ENCODE data around the gene RASD2.

The RASD2 gene

GRCh38 chr22:35590634-35591295, 50.1 kb downstream of the RASD2 start:
- H3K4me3 Mint-ChIP-seq = no peak overlapping the region
- H3K36me3 Mint-ChIP-seq (ENCODE audit: low read depth) = no peaks in the 10 kb centered on the region
- H3K27ac Mint-ChIP-seq = no peak overlapping the region
- H3K9me3 Mint-ChIP-seq = no peaks in the 10 kb centered on the region
- H3K27me3 Mint-ChIP-seq = no peaks in the 10 kb centered on the region
- H3K4me1 Mint-ChIP-seq (ENCODE audit: low read depth) = no peaks in the 10 kb centered on the region

DNA sequence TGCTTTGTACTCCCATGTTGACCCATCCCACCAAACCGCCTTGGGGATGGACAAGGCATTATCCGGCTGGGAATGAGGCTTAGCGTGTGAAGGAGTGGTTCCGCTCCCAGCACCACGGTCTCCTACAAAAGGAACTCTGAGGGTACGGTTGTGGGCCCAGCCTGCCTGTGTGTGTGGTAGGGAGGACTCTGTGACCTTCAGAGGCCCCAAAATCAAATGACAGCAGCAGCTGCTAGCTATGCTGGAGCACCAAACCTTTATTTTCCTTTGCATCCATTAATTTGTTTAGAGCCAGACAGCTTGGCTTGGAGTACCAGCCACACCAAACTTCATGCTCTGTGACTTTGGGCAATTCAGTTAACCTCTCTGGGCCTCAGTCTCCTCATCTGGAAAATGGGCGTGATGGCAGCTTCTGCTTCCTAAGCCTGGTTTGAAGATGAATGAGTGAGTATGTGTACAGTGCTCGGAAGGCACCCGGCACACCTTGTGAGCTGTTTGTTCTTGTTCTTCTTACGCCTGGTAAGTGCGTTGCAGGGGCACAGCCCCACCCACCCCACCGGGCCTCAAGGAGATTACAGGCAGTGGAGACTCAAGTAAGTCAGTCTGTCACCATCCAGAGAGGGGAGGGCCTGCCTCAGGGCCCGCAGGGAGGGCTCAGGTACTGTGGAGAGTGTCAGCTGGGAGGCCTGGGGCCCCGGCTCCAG, 51.2 kb downstream of the RASD2 start:
- Mint-ChIP-seq H3K4me3 (no peak overlapping the region), H3K9me3 (no peaks in the 10 kb centered on the region), H3K27me3 (no peaks in the 10 kb centered on the region), H3K27ac (no peak overlapping the region), H3K4me1 (ENCODE audit: low read depth) (no peaks in the 10 kb centered on the region), H3K36me3 (ENCODE audit: low read depth) (no peaks in the 10 kb centered on the region)

DNA sequence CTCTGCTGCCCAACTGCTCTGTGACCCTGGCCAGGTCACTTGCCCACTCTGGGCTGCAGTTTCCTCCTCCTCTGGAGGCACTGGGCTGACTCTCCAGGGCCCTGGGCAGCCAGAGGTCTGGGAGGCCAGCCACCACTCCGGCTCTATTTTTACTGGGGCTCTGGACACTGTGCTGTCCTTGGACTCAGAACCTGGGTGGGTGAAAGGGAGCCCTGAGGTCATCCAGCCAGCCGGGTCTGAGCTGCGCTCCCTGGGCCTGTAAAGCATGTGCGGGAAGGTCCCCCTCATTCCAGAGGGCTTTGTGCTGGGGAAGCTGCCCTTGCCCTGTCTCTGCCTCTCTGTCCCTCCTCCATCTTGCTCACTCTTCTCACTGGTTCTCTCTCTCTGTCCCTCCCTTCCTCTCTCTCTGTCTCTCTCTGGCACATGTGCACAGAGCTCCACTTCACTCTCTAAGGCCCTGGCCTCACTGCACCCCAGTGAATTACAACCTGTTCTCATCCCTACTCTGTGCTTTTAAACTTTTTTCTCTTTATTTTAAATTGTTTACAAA, 51.9 kb downstream of the RASD2 start:
- H3K4me3 Mint-ChIP-seq = no peak overlapping the region

GRCh38 chr22:35593071-35593890, 52.6 kb downstream of the RASD2 start:
- Mint-ChIP-seq H3K4me3 (no peak overlapping the region), H3K27ac (no peak overlapping the region), H3K27me3 (no peaks in the 10 kb centered on the region), H3K9me3 (no peaks in the 10 kb centered on the region), H3K36me3 (ENCODE audit: low read depth) (no peaks in the 10 kb centered on the region), H3K4me1 (ENCODE audit: low read depth) (no peaks in the 10 kb centered on the region)

More for the DNA sequence above, 51.9 kb downstream of the RASD2 start:
- Mint-ChIP-seq H3K27me3 (no peaks in the 10 kb centered on the region), H3K9me3 (no peaks in the 10 kb centered on the region), H3K36me3 (ENCODE audit: low read depth) (no peaks in the 10 kb centered on the region), H3K4me1 (ENCODE audit: low read depth) (no peaks in the 10 kb centered on the region), H3K27ac (no peak overlapping the region)

DNA sequence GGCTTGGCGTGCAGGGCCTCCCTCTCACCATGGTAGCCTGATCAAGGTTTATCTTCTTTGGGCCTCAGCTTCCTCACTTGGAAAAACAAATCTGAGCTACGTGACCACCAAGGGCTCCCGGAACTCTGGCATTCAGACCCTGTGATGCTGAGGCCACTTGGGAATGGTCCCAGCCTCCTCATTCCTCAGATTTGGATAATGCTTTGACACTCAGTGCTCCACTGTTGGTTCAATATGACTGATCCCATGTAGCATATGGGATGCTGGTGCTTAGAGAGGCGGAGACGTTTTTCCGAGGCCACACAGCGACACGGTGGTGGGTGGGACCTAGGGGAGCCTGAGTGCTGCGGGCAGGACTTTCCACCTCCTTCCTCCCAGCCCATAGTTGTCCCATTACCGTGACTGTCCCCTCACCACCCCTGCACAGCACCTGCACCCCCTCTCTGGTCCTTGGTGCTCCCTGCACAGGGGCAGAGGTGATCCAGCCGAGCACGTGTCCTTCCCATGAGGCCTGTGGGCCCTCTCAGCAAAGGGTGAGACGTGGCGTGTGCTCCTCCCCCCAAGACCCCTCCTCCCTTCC, 53.4 kb downstream of the RASD2 start:
- Mint-ChIP-seq H3K27me3 (no peaks in the 10 kb centered on the region), H3K9me3 (no peaks in the 10 kb centered on the region), H3K27ac (no peak overlapping the region), H3K36me3 (ENCODE audit: low read depth) (no peaks in the 10 kb centered on the region), H3K4me1 (ENCODE audit: low read depth) (no peaks in the 10 kb centered on the region), H3K4me3 (no peak overlapping the region)

DNA sequence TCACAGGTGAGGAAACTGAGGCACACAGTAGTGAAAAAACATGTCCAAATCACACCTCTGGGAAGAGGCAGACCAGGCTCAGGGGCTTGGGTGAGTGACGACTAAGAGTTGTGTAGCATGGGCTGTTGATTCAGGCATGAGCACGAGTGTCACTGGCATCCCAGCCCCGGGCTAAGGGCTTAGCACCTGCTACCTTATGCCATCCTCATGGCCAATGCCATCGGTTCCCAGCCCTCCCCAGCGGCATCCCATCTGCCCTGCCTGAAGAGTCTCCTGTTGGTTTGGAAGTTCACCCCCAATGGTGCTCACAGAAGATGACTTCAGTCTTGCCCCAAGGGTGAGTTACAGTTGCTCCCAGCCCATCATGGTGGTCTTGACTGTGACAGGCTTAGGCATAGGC, 54.1 kb downstream of the RASD2 start:
- Mint-ChIP-seq H3K9me3 (no peaks in the 10 kb centered on the region), H3K4me3 (no peak overlapping the region), H3K36me3 (ENCODE audit: low read depth) (no peaks in the 10 kb centered on the region), H3K27me3 (no peaks in the 10 kb centered on the region), H3K27ac (no peak overlapping the region), H3K4me1 (ENCODE audit: low read depth) (no peaks in the 10 kb centered on the region)

- Mint-ChIP-seq H3K36me3 (ENCODE audit: low read depth) (no peaks in the 10 kb centered on the region), H3K4me1 (ENCODE audit: low read depth) (no peaks in the 10 kb centered on the region), H3K4me3 (no peak overlapping the region), H3K9me3 (no peaks in the 10 kb centered on the region), H3K27ac (no peak overlapping the region), H3K27me3 (no peaks in the 10 kb centered on the region)
These were observed 56.2 kb downstream of the RASD2 start for GRCh38 chr22:35596821-35597220.

DNA sequence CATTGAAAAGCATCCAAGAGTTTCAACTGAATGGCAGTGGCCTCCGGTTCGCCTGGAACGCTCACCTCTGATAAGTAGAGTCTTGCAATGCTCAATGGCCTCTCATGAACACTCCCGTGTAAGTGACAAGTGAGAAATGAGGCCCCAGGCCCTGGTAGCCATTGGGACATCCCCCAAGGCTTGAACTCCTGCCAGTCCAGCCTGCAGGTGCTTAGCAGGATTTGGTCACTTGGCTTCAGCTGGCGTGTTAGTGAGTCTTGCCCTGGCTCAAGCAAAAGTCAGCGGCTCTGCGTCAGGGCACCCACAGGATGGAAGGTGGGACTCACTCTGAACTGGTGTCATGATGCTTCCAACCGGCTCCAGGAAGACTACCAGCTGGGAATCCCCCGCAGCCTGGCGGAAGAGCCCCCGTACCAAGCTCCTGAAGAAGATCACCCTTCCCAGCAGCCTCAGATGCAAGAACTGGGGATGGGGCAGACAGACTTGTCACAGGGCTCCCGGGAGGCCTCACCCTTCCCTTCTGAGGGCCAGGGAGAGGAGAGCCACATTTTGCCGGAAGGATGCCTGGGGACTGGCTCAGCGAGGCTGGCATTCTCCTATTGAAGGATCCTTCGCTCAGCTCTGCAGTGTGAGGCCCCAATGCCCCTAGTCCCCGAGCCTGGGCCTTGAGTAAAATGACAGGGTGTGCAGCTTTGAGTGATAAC, 57.2 kb downstream of the RASD2 start:
- Mint-ChIP-seq H3K36me3 (ENCODE audit: low read depth) (no peaks in the 10 kb centered on the region), H3K4me1 (ENCODE audit: low read depth) (no peaks in the 10 kb centered on the region), H3K9me3 (no peaks in the 10 kb centered on the region), H3K27ac (no peak overlapping the region), H3K4me3 (no peak overlapping the region), H3K27me3 (no peaks in the 10 kb centered on the region)

DNA sequence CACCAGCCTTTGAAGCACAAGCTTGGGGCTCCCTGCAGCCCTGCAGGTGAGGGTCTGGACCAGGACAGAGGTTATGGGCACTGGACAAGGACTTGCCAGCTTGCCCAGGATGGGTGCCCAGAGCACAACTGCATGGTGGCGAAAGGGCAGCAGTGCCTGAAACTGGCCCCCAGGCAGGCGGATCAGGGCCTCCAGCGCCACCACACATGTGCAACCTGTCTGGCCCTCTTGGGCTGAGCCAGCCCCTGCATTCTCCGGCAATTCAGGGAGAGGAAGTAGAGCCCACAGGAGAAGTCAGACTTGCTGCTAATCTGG, 57.7 kb downstream of the RASD2 start:
- Mint-ChIP-seq H3K27me3 (no peaks in the 10 kb centered on the region), H3K9me3 (no peaks in the 10 kb centered on the region), H3K4me1 (ENCODE audit: low read depth) (no peaks in the 10 kb centered on the region), H3K36me3 (ENCODE audit: low read depth) (no peaks in the 10 kb centered on the region), H3K4me3 (no peak overlapping the region), H3K27ac (no peak overlapping the region)

- no peaks in the 10 kb centered on the region for H3K9me3 Mint-ChIP-seq
- no peaks in the 10 kb centered on the region for H3K27me3 Mint-ChIP-seq
- H3K4me3 Mint-ChIP-seq = no peak overlapping the region
- H3K4me1 Mint-ChIP-seq (ENCODE audit: low read depth) = peaks cover 3% of the 10 kb centered on the region
- H3K27ac Mint-ChIP-seq = no peak overlapping the region
- no peaks in the 10 kb centered on the region for H3K36me3 Mint-ChIP-seq (ENCODE audit: low read depth)
These were observed 58.7 kb downstream of the RASD2 start for GRCh38 chr22:35599364-35599763.

GRCh38 chr22:35600476-35600875, 59.8 kb downstream of the RASD2 start:
- H3K36me3 Mint-ChIP-seq (ENCODE audit: low read depth) = no peaks in the 10 kb centered on the region
- no peak overlapping the region for H3K27ac Mint-ChIP-seq
- peaks cover 14% of the 10 kb centered on the region for H3K4me1 Mint-ChIP-seq (ENCODE audit: low read depth)
- no peak overlapping the region for H3K4me3 Mint-ChIP-seq
- H3K9me3 Mint-ChIP-seq = no peaks in the 10 kb centered on the region
- no peaks in the 10 kb centered on the region for H3K27me3 Mint-ChIP-seq

DNA sequence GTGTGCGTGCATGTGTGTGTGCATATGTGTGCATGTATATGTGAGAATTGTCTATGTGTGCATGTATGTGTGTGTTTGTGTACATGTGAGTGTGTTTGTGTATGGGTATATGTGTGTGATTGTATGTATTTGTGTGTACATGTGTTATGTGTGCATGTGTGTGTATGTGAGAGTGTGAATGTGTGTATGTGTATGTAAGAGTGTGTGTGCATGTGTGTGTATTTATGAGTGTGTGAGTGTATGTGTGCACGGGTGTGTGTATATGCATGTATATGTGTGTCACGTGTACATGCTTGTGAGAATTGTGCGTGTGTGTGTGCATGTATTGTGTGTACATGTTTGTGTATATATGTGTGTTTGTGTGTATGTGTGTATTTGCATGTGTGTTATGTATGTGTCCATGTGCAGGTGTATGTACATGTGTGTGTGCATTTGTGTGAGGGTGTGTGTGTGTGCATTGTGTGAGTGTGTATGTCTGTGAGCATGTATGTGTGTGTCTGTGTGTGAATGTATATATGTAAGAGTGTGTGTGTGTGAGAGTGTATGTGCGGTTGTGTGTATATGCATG, 60.5 kb downstream of the RASD2 start:
- Mint-ChIP-seq H3K36me3 (ENCODE audit: low read depth) (no peaks in the 10 kb centered on the region), H3K4me3 (no peak overlapping the region), H3K27me3 (peaks cover 2% of the 10 kb centered on the region), H3K4me1 (ENCODE audit: low read depth) (peaks cover 16% of the 10 kb centered on the region), H3K9me3 (no peaks in the 10 kb centered on the region), H3K27ac (no peak overlapping the region)

- H3K27ac Mint-ChIP-seq = no peak overlapping the region
- no peaks in the 10 kb centered on the region for H3K36me3 Mint-ChIP-seq (ENCODE audit: low read depth)
- H3K4me3 Mint-ChIP-seq = no peak overlapping the region
- peaks cover 16% of the 10 kb centered on the region for H3K4me1 Mint-ChIP-seq (ENCODE audit: low read depth)
- H3K27me3 Mint-ChIP-seq = peaks cover 9% of the 10 kb centered on the region
- H3K9me3 Mint-ChIP-seq = no peaks in the 10 kb centered on the region
These were observed 61.3 kb downstream of the RASD2 start for GRCh38 chr22:35601743-35602615.

All from stimulated activated naive CD8-positive, alpha-beta T cell treated with anti-CD3 and anti-CD28 coated beads, Interleukin-15, Interleukin-2, amounts not matched to agents 100 ng/mL and 50 ng/mL, for 24 hours (primary cell).